Measurements from ENCODE around the gene AMY2B. TPM values are rescaled to one million over a fixed set of nuclear protein-coding genes. Genes with fewer than 3 reads are reported as not detected.
"Not testable (repeated sequence)": the region's sequence is repeated elsewhere in the genome, so short reads cannot be mapped to it uniquely, and the experiment has no call there.

Gene AMY2B
- polyA plus RNA-seq, 4 donors, result 8.9 to 61.4 (median 35.1) TPM

GRCh38 chr1:103616362-103616761, 45.0 kb downstream of the AMY2B start:
- DNase-seq (ENCODE audit: low read depth in 4 of 4, low spot score in 3 of 4), result no peak

DNA sequence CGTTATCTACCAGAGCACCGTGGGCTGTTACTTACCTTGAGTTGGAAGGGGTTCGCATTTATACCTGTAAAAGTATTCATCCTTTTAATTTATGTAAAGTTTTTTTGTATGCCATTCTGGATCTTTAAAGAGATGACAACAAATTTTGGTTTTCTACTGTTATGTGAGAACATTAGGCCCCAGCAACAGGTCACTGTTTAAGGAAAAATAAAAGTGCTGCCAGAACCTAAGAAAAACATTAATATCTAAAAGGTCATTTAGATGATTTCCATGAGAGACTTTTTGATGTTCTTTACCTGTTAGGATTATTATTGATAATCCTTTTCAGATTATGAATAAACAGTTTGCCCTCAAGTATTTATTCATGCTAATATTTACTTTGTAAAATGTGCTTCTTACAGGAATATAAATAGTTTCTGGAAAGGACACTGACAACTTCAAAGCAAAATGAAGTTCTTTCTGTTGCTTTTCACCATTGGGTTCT, 45.6 kb downstream of the AMY2B start, which contains the start of gene AMY2A:
AMY2A (plus strand) TSS at position 434 of the 484 bp plus-strand sequence; CDS start at position 448, 14 bp downstream.
- not testable (repeated sequence) for DNase-seq (ENCODE audit: low read depth in 4 of 4, low spot score in 3 of 4)

DNA sequence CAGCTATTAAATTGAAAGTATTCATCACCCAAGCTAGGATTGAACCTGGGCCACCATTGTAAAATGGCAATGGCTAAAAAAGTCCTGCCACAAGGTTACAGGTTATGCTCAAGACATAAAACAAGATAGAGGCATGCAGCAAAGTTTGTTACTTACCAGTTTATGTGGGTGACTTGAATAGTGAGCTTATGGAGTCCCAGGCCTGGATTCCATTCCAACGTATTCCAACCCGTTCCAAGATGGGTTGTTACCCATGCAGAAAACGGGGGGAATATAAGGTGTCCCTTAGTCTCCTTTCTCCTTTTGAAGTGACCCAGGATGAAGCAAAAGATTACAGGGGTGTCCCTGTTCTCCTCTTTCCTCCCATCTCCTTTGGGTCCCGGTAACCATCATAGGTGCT, 56.0 kb downstream of the AMY2B start:
- DNase-seq (ENCODE audit: low read depth in 4 of 4, low spot score in 3 of 4), result not testable (repeated sequence)

Other genes starting within 250 kb of the AMY2B start
- gene RNPC3, start 45.9 kb upstream of the AMY2B start, polyA plus RNA-seq (ENCODE audit: insufficient read length in 4 of 4), result 10 to 100 TPM; 22.7 to 94.4 (median 48.5) TPM
- gene AMY2A, start 45.8 kb downstream of the AMY2B start, polyA plus RNA-seq (ENCODE audit: insufficient read length in 4 of 4), result under 1 TPM in 3 of 4 donors, not detected in 1; 0.10 to 0.47 (median 0.23) TPM
- under 1 TPM in 1 of 4 donors, not detected in 3; 0.47 TPM for gene AMY1A, start 84.2 kb downstream of the AMY2B start, polyA plus RNA-seq (ENCODE audit: insufficient read length in 4 of 4)
- gene AMY1B, start 124.6 kb downstream of the AMY2B start, polyA plus RNA-seq (ENCODE audit: insufficient read length in 4 of 4), result under 1 TPM in 2 of 4 donors, not detected in 2; 0.11 to 0.29 TPM
- gene AMY1C, start 178.3 kb downstream of the AMY2B start, polyA plus RNA-seq (ENCODE audit: insufficient read length in 4 of 4), result not detected

All from left renal pelvis (tissue), 4 donors.